Measurements from ENCODE around the gene MCF2L2.
A peak's percentile ranks its signal among the peaks of the same experiment; 100 is the strongest.
"Not testable (repeated sequence)": the region's sequence is repeated elsewhere in the genome, so short reads cannot be mapped to it uniquely, and the experiment has no call there.

Gene MCF2L2

GRCh38 chr3:183428447-183429211 lies at the start of gene MCF2L2:
Gene MCF2L2, minus strand, starts transcription at chr3:183428619. Its CDS starts 642 bp downstream, at chr3:183427977.
- peak; percentile 77 for DNase-seq

GRCh38 chr3:183477801-183478456 lies 49.5 kb upstream of the MCF2L2 start:
- DNase-seq, result no peak

- DNase-seq, result not testable (repeated sequence)
Observed at GRCh38 chr3:183475764-183476162, 47.3 kb upstream of the MCF2L2 start.

- DNase-seq, result no peak
Observed at GRCh38 chr3:183475016-183475763, 46.8 kb upstream of the MCF2L2 start.

- no peak for DNase-seq
Observed at GRCh38 chr3:183473969-183474368, 45.5 kb upstream of the MCF2L2 start.

- no peak for DNase-seq
Observed at GRCh38 chr3:183472155-183472554, 43.7 kb upstream of the MCF2L2 start.

- no peak for DNase-seq
Observed at GRCh38 chr3:183468424-183468823, 40.0 kb upstream of the MCF2L2 start.

GRCh38 chr3:183466575-183466974 lies 38.2 kb upstream of the MCF2L2 start:
- no peak for DNase-seq

- DNase-seq, result not testable (repeated sequence)
Observed at GRCh38 chr3:183465710-183466109, 37.3 kb upstream of the MCF2L2 start.

- DNase-seq, result no peak
Observed at GRCh38 chr3:183464480-183464879, 36.1 kb upstream of the MCF2L2 start.

- DNase-seq, result no peak
Observed at GRCh38 chr3:183460081-183461055, 31.9 kb upstream of the MCF2L2 start.

- no peak for DNase-seq
Observed at GRCh38 chr3:183455089-183455488, 26.7 kb upstream of the MCF2L2 start.

GRCh38 chr3:183454064-183454463 lies 25.6 kb upstream of the MCF2L2 start:
- no peak for DNase-seq

GRCh38 chr3:183449791-183450190 lies 21.4 kb upstream of the MCF2L2 start:
- DNase-seq, result no peak

GRCh38 chr3:183449391-183449790 lies 21.0 kb upstream of the MCF2L2 start:
- no peak for DNase-seq

- no peak for DNase-seq
Observed at GRCh38 chr3:183448369-183449128, 20.1 kb upstream of the MCF2L2 start.

- DNase-seq, result peak; percentile 62
Observed at GRCh38 chr3:183447206-183448001, 19.0 kb upstream of the MCF2L2 start.

GRCh38 chr3:183446838-183447205 lies 18.4 kb upstream of the MCF2L2 start:
- DNase-seq, result no peak

GRCh38 chr3:183444748-183445147 lies 16.3 kb upstream of the MCF2L2 start:
- no peak for DNase-seq

Measured in activated T-cell treated with anti-CD3 and anti-CD28 coated beads, Interleukin-2, amount 50 U/mL, for 1 hour (primary cell).